Epithelial cell of proximal tubule (primary cell): ENCODE results near the gene TIMD4. TPM values are rescaled to one million over a fixed set of nuclear protein-coding genes. Genes with fewer than 3 reads are reported as not detected.

Source experiments
- DNase-seq: peaks from one replicate; pipeline ENCODE4 v3.0.0-alpha.2; 2011; ENCODE audit warnings: low read depth
- H3K4me3 ChIP-seq: 2 replicates; pipeline ENCODE4 v1.5.1; 2011; ENCODE audit warnings: low read depth, mild to moderate bottlenecking, low read length
- CTCF ChIP-seq: conservative IDR thresholded peaks from 2 replicates; pipeline ENCODE4 v1.5.1; 2012; ENCODE audit warnings: low read depth, mild to moderate bottlenecking, low read length
- total RNA-seq: library from RNA; depleted of rRNA; stranded (reverse); fragments of >200 nt; gene quantifications from 2 replicates; pipeline ENCODE4 v1.2.3, GENCODE V29; 2015

Gene TIMD4
- total RNA-seq, 1 donor from 2014 or later: 0.17 TPM

- no peak for DNase-seq
- TF ChIP-seq CTCF: no peak
- no peak overlapping the region for H3K4me3 ChIP-seq
Measured at GRCh38 chr5:156913355-156913718, 49.7 kb downstream of the TIMD4 start.

GRCh38 chr5:156912869-156913268 is 50.2 kb downstream of the TIMD4 start:
- no peak overlapping the region for H3K4me3 ChIP-seq
- no peak for TF ChIP-seq CTCF
- DNase-seq: no peak

- no peak for TF ChIP-seq CTCF
- no peak for DNase-seq
- no peak overlapping the region for H3K4me3 ChIP-seq
Measured at GRCh38 chr5:156909180-156909579, 53.8 kb downstream of the TIMD4 start.

DNA sequence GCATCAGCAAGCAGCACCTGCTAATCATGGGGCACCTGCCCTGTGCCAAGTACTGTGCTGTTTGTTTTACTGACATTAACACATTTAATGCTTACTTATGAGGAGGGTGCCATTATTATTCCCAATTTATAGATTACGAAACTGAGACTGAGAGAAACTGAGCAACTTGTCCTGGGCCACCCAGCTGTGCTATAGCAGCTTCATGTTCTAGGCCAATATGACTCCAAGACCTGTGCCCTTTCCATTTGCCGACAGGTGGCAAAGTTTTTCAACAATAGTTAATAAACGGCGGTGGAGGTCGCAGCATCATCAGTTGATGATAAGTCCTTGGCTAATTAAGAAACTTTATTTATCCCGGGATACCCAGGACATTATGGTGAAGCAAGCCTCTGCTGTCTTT is 55.4 kb downstream of the TIMD4 start:
- no peak for DNase-seq
- no peak overlapping the region for H3K4me3 ChIP-seq
- no peak for TF ChIP-seq CTCF

DNA sequence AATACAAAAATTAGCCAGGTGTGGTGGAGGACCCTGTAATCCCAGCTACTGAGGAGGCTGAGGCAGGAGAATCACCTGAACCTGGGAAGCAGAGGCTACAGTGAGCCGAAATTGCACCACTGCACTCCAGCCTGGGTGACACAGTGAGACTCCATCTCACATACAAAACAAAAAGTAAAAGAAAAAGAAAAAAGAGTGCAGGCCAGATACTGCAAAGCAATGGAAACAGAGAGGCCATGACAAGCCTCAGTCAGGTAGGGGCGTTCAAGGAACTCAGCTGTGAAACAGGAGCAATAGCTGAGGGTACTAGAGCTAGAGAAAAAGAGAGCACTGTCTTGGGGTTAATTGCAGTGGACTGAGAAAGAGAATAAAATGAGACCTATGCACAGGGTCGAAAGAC is 56.2 kb downstream of the TIMD4 start:
- H3K4me3 ChIP-seq: no peak overlapping the region
- TF ChIP-seq CTCF: no peak
- no peak for DNase-seq

- no peak overlapping the region for H3K4me3 ChIP-seq
- TF ChIP-seq CTCF: no peak
- DNase-seq: no peak
Measured at GRCh38 chr5:156896546-156896945, 66.5 kb downstream of the TIMD4 start.

GRCh38 chr5:156893517-156893916 is 69.5 kb downstream of the TIMD4 start:
- DNase-seq: no peak
- no peak for TF ChIP-seq CTCF
- H3K4me3 ChIP-seq: no peak overlapping the region
